NB4 (cell line): Measurements from ENCODE around the gene MINDY4.

ENCODE experiments used
- DNase-seq: peaks from one replicate; pipeline ENCODE4 v3.0.0; 2010; ENCODE audit warnings: low read depth
- H3K4me3 ChIP-seq: one replicate; pipeline ENCODE4 v1.5.1; 2011; ENCODE audit warnings: mild to moderate bottlenecking, low read depth, low read length, moderate library complexity
- MYC ChIP-seq: IDR thresholded peaks from 2 replicates; pipeline ENCODE4 v1.6.1; 2011; ENCODE audit warnings: low read depth, low read length
- POLR2A ChIP-seq: IDR thresholded peaks from 2 replicates; pipeline ENCODE4 v1.6.1; 2011; ENCODE audit warnings: mild to moderate bottlenecking; ENCODE audit not compliant: insufficient read length; ENCODE audit errors: extremely low read depth
- TF ChIP-seq, protein P1 (sequence below): IDR thresholded peaks from 2 replicates; pipeline ENCODE4 v1.6.1; 2011; ENCODE audit warnings: low read depth, low read length
- TF ChIP-seq, protein P2 (sequence below): IDR thresholded peaks from one replicate; pipeline ENCODE4 v1.5.1; 2012; ENCODE audit warnings: low read depth, low read length

The MINDY4 gene

DNA sequence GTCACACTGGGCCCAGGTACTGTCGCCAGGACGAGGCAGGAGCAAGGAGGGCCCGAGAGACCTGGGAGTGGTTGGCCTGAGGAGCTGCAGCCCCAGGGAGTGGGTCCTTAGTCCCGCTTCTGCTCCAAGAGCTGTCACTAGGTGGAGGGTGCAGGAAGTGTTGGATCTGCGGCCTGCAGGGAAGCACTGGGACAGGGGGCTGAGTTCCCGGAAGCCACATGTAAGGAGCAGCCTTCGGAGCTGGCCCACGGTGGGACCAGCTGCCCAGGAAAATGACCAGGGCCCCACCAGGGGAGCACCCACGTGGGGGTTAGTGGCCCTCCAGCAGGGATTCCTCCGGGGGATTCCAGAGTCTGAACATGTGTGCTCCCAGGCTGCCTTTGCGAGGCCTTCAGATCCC lies 131.2 kb downstream of the MINDY4 start:
- TF ChIP-seq, protein P1, sequence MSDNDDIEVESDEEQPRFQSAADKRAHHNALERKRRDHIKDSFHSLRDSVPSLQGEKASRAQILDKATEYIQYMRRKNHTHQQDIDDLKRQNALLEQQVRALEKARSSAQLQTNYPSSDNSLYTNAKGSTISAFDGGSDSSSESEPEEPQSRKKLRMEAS: no peak
- TF ChIP-seq MYC (no peak), POLR2A (no peak)
- TF ChIP-seq, protein P2, sequence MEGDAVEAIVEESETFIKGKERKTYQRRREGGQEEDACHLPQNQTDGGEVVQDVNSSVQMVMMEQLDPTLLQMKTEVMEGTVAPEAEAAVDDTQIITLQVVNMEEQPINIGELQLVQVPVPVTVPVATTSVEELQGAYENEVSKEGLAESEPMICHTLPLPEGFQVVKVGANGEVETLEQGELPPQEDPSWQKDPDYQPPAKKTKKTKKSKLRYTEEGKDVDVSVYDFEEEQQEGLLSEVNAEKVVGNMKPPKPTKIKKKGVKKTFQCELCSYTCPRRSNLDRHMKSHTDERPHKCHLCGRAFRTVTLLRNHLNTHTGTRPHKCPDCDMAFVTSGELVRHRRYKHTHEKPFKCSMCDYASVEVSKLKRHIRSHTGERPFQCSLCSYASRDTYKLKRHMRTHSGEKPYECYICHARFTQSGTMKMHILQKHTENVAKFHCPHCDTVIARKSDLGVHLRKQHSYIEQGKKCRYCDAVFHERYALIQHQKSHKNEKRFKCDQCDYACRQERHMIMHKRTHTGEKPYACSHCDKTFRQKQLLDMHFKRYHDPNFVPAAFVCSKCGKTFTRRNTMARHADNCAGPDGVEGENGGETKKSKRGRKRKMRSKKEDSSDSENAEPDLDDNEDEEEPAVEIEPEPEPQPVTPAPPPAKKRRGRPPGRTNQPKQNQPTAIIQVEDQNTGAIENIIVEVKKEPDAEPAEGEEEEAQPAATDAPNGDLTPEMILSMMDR: no peak
- no peak overlapping the region for H3K4me3 ChIP-seq
- DNase-seq: no peak

DNA sequence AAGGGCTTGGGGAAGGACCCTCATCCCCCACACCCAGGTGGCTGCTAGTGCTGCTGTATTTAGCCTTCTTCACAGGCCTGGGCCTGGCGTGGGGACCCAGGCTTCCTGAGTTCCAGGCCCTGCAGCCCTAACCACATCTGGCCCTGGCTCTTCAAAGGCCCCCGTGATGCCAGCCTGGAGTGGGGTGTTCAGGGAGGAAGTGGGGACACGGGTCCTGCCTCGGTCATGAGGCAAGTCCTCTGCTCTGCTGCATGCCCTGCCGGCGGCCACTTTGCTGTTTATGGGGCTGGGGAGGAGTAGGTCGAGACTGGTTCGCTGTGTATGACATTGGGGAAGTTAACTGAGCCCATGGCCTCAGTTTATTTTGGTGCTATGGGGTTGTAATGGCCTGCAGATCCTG lies 131.9 kb downstream of the MINDY4 start:
- TF ChIP-seq MYC (no peak), POLR2A (no peak)
- TF ChIP-seq, protein P1: no peak
- TF ChIP-seq, protein P2: no peak
- no peak for DNase-seq
- no peak overlapping the region for H3K4me3 ChIP-seq

DNA sequence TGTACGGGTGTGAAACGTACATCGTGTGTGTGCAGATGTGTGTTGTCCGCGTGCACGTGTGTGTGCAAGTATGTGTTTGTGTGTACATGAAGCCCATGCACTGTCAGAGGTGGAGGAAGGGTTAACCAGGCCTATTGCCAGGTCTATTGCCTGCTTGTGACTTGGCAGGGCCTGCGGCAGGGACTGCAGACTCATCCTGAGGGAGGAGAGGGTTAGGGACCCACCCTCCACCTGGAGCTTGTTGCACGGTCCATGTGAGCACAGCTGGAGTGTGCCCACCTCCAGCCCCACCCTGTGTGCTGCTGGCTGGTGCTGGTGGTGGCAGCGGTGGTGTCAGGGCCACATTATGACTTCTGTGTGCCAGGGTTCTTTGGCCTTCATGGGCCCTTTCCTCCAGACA lies 133.3 kb downstream of the MINDY4 start:
- TF ChIP-seq, protein P1: no peak
- TF ChIP-seq MYC: no peak
- TF ChIP-seq, protein P2: no peak
- no peak for TF ChIP-seq POLR2A
- H3K4me3 ChIP-seq: no peak overlapping the region
- no peak for DNase-seq

DNA sequence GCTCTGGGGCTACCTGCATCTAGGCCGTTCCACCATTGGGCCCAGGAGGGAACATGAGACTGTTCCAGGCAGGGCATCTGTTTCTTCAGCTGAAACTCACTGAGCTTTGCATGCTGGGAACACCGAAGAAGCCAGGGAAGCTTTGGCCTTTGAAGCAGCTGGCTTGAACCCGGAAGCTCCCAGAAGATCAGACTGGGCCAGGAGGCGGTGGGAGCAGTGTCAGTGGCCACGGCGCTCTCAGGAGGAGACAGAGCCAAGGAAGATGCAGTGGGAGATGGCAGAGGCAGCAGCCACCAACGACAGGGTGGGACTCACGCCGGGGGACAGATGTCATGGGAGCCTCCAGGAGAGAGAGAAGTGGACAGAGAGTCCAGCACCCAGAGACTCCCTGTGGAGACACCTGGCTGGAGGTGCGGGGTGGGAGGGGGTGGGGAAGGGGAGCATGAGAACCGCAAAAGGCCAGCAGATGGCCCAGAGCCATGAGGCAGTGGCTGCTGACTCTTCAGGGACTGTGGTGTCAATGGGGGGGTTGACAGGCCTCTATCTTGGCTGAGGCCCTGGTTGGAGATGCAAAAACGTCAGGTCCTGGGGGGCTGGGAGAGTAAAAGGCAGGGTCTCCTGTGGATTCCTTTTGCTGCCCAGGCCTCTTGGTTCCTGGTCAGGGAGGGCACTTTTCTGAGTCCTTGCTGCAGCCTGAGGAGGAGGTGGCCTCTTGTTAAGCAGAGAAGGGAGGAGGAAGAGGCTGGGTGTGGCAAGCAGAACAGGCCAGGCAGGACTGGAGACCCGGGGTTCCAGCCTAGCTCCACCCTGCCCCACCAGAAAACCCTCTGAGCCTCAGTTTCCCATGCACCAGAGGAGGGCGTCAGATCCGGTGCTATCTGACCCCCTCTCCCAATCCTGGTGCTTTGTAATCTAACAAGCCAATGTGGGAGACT lies 134.1 kb downstream of the MINDY4 start:
- TF ChIP-seq, protein P1: no peak
- TF ChIP-seq, protein P2: no peak
- H3K4me3 ChIP-seq: no peak overlapping the region
- no peak for DNase-seq

DNA sequence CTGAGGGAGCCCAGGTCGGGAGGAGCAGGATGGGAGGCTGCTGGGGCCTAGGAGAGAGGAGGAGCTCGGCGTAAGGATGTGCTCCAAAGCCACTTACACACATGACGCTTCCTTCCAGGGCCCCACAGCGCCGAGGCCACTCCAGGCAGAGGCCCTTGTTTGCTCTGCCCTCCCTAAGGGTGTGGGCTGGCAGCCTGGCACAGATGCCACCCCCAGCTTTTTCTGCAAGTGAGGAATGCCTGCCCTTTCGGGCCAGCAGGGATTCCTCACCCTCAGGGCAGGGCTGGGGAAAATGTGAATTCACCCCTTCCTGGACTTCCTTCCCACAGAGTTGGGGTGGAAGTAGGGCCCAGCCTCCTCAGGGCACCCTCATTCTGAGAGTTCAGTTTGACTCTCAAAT lies 134.8 kb downstream of the MINDY4 start:
- TF ChIP-seq, protein P1: no peak
- TF ChIP-seq, protein P2: no peak
- TF ChIP-seq MYC: no peak
- TF ChIP-seq POLR2A: no peak
- no peak for DNase-seq
- H3K4me3 ChIP-seq: no peak overlapping the region
